Activated CD4-positive, alpha-beta T cell treated with anti-CD3 and anti-CD28 coated beads, Interleukin-2, Interleukin-6, amounts not matched to agents 100 ng/mL and 50 ng/mL, durations not matched to agents 16 hours and 8 hours (primary cell): ENCODE measurements around the gene RNF208.

Experiments used
- DNase-seq: peaks from one replicate; pipeline ENCODE4 v3.0.0-alpha.2; 2020

The RNF208 gene

DNA sequence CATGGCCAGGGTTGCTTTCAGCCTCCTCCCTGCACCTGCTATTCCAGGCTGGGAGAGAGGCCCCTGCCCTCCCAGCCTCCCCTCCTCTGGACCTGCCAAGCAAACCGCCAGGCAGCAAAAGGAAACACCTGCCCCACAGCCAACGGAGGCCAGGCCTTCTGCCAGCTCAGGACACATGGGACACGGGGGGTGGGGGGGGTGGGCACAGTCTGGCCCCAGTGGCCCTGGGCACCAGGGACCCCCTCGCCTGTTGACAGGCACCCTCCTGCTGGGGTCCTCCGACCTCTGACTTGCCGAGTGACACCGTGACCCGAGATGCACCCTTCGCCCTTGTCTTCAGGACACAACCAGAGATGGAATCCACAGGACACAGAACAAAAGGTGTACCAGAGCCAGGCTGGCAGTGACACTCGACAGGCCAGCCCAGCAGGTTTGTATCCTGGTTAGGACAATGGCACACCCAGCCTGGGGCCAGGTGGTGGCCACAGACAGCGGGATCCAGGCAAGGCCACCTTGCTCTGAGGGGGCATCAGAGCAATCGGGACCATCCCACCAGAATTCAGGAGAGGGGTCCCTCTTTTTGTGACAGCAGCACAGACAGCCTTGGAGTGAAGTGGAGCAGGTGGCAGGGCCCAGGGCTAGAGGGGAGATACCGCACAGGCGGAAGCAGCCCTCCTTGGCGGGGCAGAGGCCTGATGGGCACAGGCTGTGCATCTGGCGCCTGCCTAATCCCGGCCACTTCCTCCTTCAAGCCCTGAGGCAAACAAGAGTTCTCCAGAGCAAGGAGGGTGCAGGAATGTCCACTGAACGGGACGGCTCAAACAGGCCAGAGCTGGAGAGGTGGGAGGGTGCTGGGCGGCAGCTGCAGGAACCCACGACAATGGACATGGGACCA is 48.9 kb downstream of the RNF208 start:
- DNase-seq = no peak

GRCh38 chr9:137171149-137171900 is 50.7 kb downstream of the RNF208 start:
- DNase-seq = no peak

GRCh38 chr9:137170486-137171148 is 51.4 kb downstream of the RNF208 start:
- DNase-seq = no peak
